ENCODE measurements around the gene CPN1.

- TF ChIP-seq EZH2 (IDR thresholded peaks at IDR 0.05) (no peak), POLR2AphosphoS5 (IDR thresholded peaks at IDR 0.05; ENCODE audit: borderline replicate concordance, low read depth, low read length) (no peak)
Measured at GRCh38 chr10:100124097-100124496, 42.4 kb upstream of the CPN1 start.

Data from SK-N-MC (cell line).